Chondrocyte (in vitro differentiated cells): Measurements from ENCODE around the gene DDOST. TPM values are rescaled to one million over a fixed set of nuclear protein-coding genes. Genes with fewer than 3 reads are reported as not detected.

Source experiments
- DNase-seq: peaks from one replicate; pipeline ENCODE4 v3.0.0; 2021; ENCODE audit warnings: mixed read lengths, low spot score
- H3K27ac Mint-ChIP-seq: one replicate; pipeline ENCODE4 v1.8.0; 2021; ENCODE audit warnings: mild to moderate bottlenecking, moderate library complexity, mixed read lengths; ENCODE audit not compliant: unreplicated experiment
- H3K27me3 Mint-ChIP-seq: 2 replicates; pipeline ENCODE4 v1.8.0; 2021; ENCODE audit warnings: low read depth, mixed read lengths
- H3K36me3 Mint-ChIP-seq: 2 replicates; pipeline ENCODE4 v1.8.0; 2021; ENCODE audit warnings: low read depth, mixed read lengths
- H3K4me1 Mint-ChIP-seq: 2 replicates; pipeline ENCODE4 v1.8.0; 2021; ENCODE audit warnings: low read depth, mild to moderate bottlenecking, mixed read lengths
- H3K4me3 Mint-ChIP-seq: one replicate; pipeline ENCODE4 v1.8.0; 2021; ENCODE audit warnings: mild to moderate bottlenecking, moderate library complexity, mixed read lengths; ENCODE audit not compliant: unreplicated experiment
- H3K9me3 Mint-ChIP-seq: 2 replicates; pipeline ENCODE4 v1.8.0; 2021; ENCODE audit warnings: low read depth, mixed read lengths
- CTCF ChIP-seq: fragments of 200-600 bp; sonication (generic); IDR thresholded peaks from 2 replicates; pipeline ENCODE4 v1.5.0; 2021; ENCODE audit warnings: antibody characterized with exemption, mild to moderate bottlenecking, moderate library complexity
- total RNA-seq: library from RNA; stranded (reverse); gene quantifications from 3 replicates; pipeline ENCODE4 v1.2.1, GENCODE V29; 2021

Gene DDOST
- total RNA-seq, 1 donor from 2014 or later: 223 TPM

GRCh38 chr1:20603504-20604464 lies 57.4 kb downstream of the DDOST start:
- Mint-ChIP-seq H3K27me3 (no peaks in the 10 kb centered on the region), H3K9me3 (peaks cover 4% of the 10 kb centered on the region), H3K4me1 (peaks cover 23% of the 10 kb centered on the region), H3K36me3 (peaks cover 3% of the 10 kb centered on the region), H3K27ac (no peak overlapping the region), H3K4me3 (no peak overlapping the region)
- no peak for TF ChIP-seq CTCF
- DNase-seq: no peak

- H3K27me3 Mint-ChIP-seq: no peaks in the 10 kb centered on the region
- no peak for TF ChIP-seq CTCF
- H3K4me1 Mint-ChIP-seq: peaks cover 23% of the 10 kb centered on the region
- no peak overlapping the region for H3K4me3 Mint-ChIP-seq
- no peak overlapping the region for H3K27ac Mint-ChIP-seq
- H3K9me3 Mint-ChIP-seq: peaks cover 4% of the 10 kb centered on the region
- DNase-seq: no peak
- peaks cover 3% of the 10 kb centered on the region for H3K36me3 Mint-ChIP-seq
Measured at GRCh38 chr1:20602851-20603450, 58.2 kb downstream of the DDOST start.

Other genes starting within 250 kb of the DDOST start
- 8.7 to 13.2 TPM (median 12.9 TPM) in 3 replicates for gene CAMK2N1, start 175.2 kb downstream of the DDOST start, total RNA-seq
- gene MUL1, start 153.2 kb downstream of the DDOST start, total RNA-seq: 30.8 to 38.2 TPM (median 36.2 TPM) in 3 replicates
- 0.52 to 2.5 TPM (median 0.82 TPM) in 3 replicates for gene FAM43B, start 108.8 kb downstream of the DDOST start, total RNA-seq
- gene CDA, start 72.3 kb downstream of the DDOST start, total RNA-seq: not detected in 3 replicates
- 42.6 to 45.1 TPM (median 42.8 TPM) in 3 replicates for gene PINK1, start 27.9 kb downstream of the DDOST start, total RNA-seq
- gene KIF17, start 56.6 kb upstream of the DDOST start, total RNA-seq: 0.51 to 1.3 TPM (median 0.95 TPM) in 3 replicates
- 0.15 to 1.1 TPM (median 0.75 TPM) in 3 replicates for gene SH2D5, start 71.3 kb upstream of the DDOST start, total RNA-seq
- 182 to 225 TPM (median 182 TPM) in 3 replicates for gene HP1BP3, start 125.9 kb upstream of the DDOST start, total RNA-seq